Neuronal stem cell (in vitro differentiated cells): Measurements from ENCODE around the gene RNF175.

Experiments used
- DNase-seq: peaks from one replicate; pipeline ENCODE4 v3.0.0-alpha.2; 2013; ENCODE audit warnings: low spot score
- H2AFZ ChIP-seq: one replicate; pipeline ENCODE4 v1.6.1; 2013; ENCODE audit warnings: mild to moderate bottlenecking, low read length, inconsistent platforms
- H2AK5ac ChIP-seq: 2 replicates; pipeline ENCODE4 v1.6.1; 2013; ENCODE audit warnings: low read depth, mild to moderate bottlenecking, inconsistent platforms, low read length, moderate library complexity, mixed read lengths
- H2BK120ac ChIP-seq: 2 replicates; pipeline ENCODE4 v1.6.1; 2013; ENCODE audit warnings: low read depth, mild to moderate bottlenecking, inconsistent platforms, low read length, moderate library complexity, mixed read lengths
- H2BK12ac ChIP-seq: one replicate; pipeline ENCODE4 v1.6.1; 2013; ENCODE audit warnings: low read length, inconsistent platforms
- H2BK15ac ChIP-seq: 2 replicates; pipeline ENCODE4 v1.6.1; 2013; ENCODE audit warnings: mild to moderate bottlenecking, low read length, inconsistent platforms, mixed read lengths
- H2BK5ac ChIP-seq: one replicate; pipeline ENCODE4 v1.6.1; 2013; ENCODE audit warnings: inconsistent platforms, mild to moderate bottlenecking, low read length, moderate library complexity
- H3K14ac ChIP-seq: one replicate; pipeline ENCODE4 v1.6.1; 2013; ENCODE audit warnings: low read length, inconsistent platforms
- H3K18ac ChIP-seq: 2 replicates; pipeline ENCODE4 v1.6.1; 2013; ENCODE audit warnings: low read length, inconsistent platforms
- H3K23ac ChIP-seq: 2 replicates; pipeline ENCODE4 v1.6.1; 2013; ENCODE audit warnings: low read depth, mild to moderate bottlenecking, mixed read lengths, low read length, inconsistent platforms; ENCODE audit not compliant: poor library complexity
- H3K27ac ChIP-seq: replicated peaks from 3 replicates; pipeline ENCODE4 v1.5.1; 2013; ENCODE audit warnings: low read length, inconsistent platforms
- H3K27me3 ChIP-seq, 3 experiments: 2 replicates each; pipeline ENCODE4 v1.6.1; 2013; ENCODE audit warnings: low read length in 3 of 3, mild to moderate bottlenecking in 2 of 3, inconsistent platforms in 1 of 3, low read depth in 1 of 3, mixed read lengths in 1 of 3, moderate library complexity in 1 of 3; ENCODE audit not compliant: control insufficient read depth in 3 of 3, insufficient read depth in 3 of 3
- H3K36me3 ChIP-seq, 2 donors: replicated peaks in 1 of 2; 2 replicates each; pipeline ENCODE4 v1.6.1; 2013; ENCODE audit warnings: low read length in 2 of 2; ENCODE audit not compliant: control insufficient read depth in 2 of 2, insufficient read depth in 2 of 2
- H3K4ac ChIP-seq: 2 replicates; pipeline ENCODE4 v1.6.1; 2013; ENCODE audit warnings: inconsistent platforms, mild to moderate bottlenecking, low read length, moderate library complexity
- H3K4me1 ChIP-seq, 2 donors: 1 replicate in 1 of 2; 2 replicates in 1 of 2; pipeline ENCODE4 v1.6.1; 2013; ENCODE audit warnings: low read length in 2 of 2, low read depth in 1 of 2; ENCODE audit not compliant: control insufficient read depth in 2 of 2, insufficient read depth in 1 of 2
- H3K4me2 ChIP-seq: one replicate; pipeline ENCODE4 v1.6.1; 2013; ENCODE audit warnings: mild to moderate bottlenecking, low read length, inconsistent platforms; ENCODE audit not compliant: insufficient read depth, poor library complexity, severe bottlenecking
- H3K4me3 ChIP-seq, 2 donors: 2 replicates each; pipeline ENCODE4 v1.5.1; 2013; ENCODE audit warnings: low read length in 2 of 2, mild to moderate bottlenecking in 2 of 2, inconsistent platforms in 1 of 2, moderate library complexity in 1 of 2
- H3K79me1 ChIP-seq: one replicate; pipeline ENCODE4 v1.6.1; 2013; ENCODE audit warnings: low read depth, mild to moderate bottlenecking, inconsistent platforms, low read length, moderate library complexity
- H3K9ac ChIP-seq: one replicate; pipeline ENCODE4 v1.6.1; 2013; ENCODE audit warnings: mild to moderate bottlenecking, low read depth, low read length, inconsistent platforms; ENCODE audit not compliant: poor library complexity
- H3K9me3 ChIP-seq, 2 donors: replicated peaks in 1 of 2; 2 replicates each; pipeline versions ENCODE3 to v1.6.1; 2013; ENCODE audit warnings: low read length in 2 of 2, mild to moderate bottlenecking in 2 of 2, inconsistent platforms in 1 of 2, low read depth in 1 of 2, mixed read lengths in 1 of 2, moderate library complexity in 1 of 2; ENCODE audit not compliant: control insufficient read depth in 2 of 2, insufficient read depth in 1 of 2
- H4K8ac ChIP-seq: one replicate; pipeline ENCODE4 v1.6.1; 2013; ENCODE audit warnings: low read depth, mild to moderate bottlenecking, inconsistent platforms, low read length, moderate library complexity
- H4K91ac ChIP-seq: one replicate; pipeline ENCODE4 v1.6.1; 2013; ENCODE audit warnings: low read length, low read depth, mild to moderate bottlenecking, inconsistent platforms; ENCODE audit not compliant: poor library complexity
- WGBS, 2 donors: extraction: QIAGEN DNeasy Blood & Tissue Kit; methylation state at CpG; one replicate each; pipeline ENCODE4 v1.1.7; 2013; ENCODE audit warnings: missing lambda C conversion rate in 2 of 2, mixed read lengths in 1 of 2; ENCODE audit not compliant: insufficient read length in 2 of 2, insufficient replicate concordance in 1 of 2; ENCODE audit errors: extremely low coverage in 2 of 2; 5-methylcytosine and 5-hydroxymethylcytosine counted together

Gene RNF175

DNA sequence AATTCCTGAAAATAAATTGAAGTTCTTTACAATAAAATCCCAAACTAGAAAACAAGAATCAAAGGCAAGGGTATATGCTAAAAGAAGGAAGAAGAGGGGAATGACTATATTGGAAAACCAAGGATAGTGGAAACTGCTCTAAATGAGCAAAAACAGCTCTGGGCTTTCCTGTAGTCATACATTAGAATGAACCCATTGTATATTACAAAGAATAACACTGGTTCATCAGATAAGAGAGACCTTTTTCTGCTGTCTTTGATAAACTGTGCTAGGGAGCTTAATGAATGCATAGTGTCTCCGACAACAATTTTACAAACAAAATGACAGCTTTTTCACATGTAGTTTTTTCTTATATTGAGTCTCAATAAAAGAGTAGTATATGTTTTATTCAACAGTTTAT, 49.1 kb downstream of the RNF175 start:
- Histone ChIP-seq H3K18ac (no peak overlapping the region), H3K23ac (no peak overlapping the region), H3K4me3 (no peak overlapping the region), H3K9ac (no peak overlapping the region), H3K4me1 (peaks cover 0 to 4% of the 10 kb centered on the region in 2 donors), H3K27ac (no peak overlapping the region), H2BK120ac (no peak overlapping the region), H3K36me3 (peaks cover 0 to 5% of the 10 kb centered on the region in 2 donors), H4K8ac (no peak overlapping the region), H3K14ac (no peak overlapping the region), H2BK5ac (no peak overlapping the region), H3K4ac (no peak overlapping the region), H2BK15ac (no peak overlapping the region), H4K91ac (no peak overlapping the region), H2BK12ac (no peak overlapping the region), H3K4me2 (no peak overlapping the region), H2AFZ (no peak overlapping the region), H3K27me3 (no peaks in the 10 kb centered on the region), H3K9me3 (peaks cover 0 to 1% of the 10 kb centered on the region in 2 donors), H3K79me1 (no peaks in the 10 kb centered on the region), H2AK5ac (no peak overlapping the region)
- no CpG with 5 or more reads among the region's 1 CpG for WGBS, 2 donors
- no peak for DNase-seq

DNA sequence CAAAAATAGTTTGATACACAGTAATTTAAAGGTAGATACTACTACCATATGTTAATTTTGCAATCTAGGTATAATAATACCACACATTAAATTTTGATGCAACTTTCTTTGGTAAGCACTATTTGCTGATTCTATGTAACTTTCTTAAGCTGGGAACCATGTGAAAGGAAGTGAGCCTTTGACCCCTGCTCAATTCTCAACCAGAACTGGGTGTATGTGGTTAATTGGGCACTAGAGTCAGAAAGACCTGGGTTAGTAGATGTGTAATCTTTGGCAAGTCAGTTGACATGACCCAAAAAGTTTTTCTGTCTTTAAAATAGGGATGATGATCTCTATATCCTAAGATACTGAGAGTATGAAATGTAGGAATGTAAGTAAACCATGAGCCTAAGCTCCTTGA, 53.3 kb downstream of the RNF175 start:
- H2AK5ac ChIP-seq, result no peak overlapping the region
- no peak overlapping the region for H2BK120ac ChIP-seq
- no peak overlapping the region for H3K9ac ChIP-seq
- H3K4me1 ChIP-seq, result peaks cover 0 to 4% of the 10 kb centered on the region in 2 donors
- no peak for DNase-seq
- no peak overlapping the region for H3K18ac ChIP-seq
- H3K27ac ChIP-seq, result no peak overlapping the region
- H2BK15ac ChIP-seq, result no peak overlapping the region
- no peaks in the 10 kb centered on the region for H3K79me1 ChIP-seq
- no peaks in the 10 kb centered on the region for H3K27me3 ChIP-seq
- H3K36me3 ChIP-seq, result peaks cover 0 to 3% of the 10 kb centered on the region in 2 donors
- no peak overlapping the region for H4K91ac ChIP-seq
- H3K4me3 ChIP-seq, result no peak overlapping the region
- H2BK5ac ChIP-seq, result no peak overlapping the region
- no peak overlapping the region for H3K14ac ChIP-seq
- no peak overlapping the region for H3K23ac ChIP-seq
- no peak overlapping the region for H3K4ac ChIP-seq
- H2AFZ ChIP-seq, result no peak overlapping the region
- H4K8ac ChIP-seq, result no peak overlapping the region
- H2BK12ac ChIP-seq, result no peak overlapping the region
- H3K9me3 ChIP-seq, result peaks cover 0 to 2% of the 10 kb centered on the region in 2 donors
- H3K4me2 ChIP-seq, result no peak overlapping the region

DNA sequence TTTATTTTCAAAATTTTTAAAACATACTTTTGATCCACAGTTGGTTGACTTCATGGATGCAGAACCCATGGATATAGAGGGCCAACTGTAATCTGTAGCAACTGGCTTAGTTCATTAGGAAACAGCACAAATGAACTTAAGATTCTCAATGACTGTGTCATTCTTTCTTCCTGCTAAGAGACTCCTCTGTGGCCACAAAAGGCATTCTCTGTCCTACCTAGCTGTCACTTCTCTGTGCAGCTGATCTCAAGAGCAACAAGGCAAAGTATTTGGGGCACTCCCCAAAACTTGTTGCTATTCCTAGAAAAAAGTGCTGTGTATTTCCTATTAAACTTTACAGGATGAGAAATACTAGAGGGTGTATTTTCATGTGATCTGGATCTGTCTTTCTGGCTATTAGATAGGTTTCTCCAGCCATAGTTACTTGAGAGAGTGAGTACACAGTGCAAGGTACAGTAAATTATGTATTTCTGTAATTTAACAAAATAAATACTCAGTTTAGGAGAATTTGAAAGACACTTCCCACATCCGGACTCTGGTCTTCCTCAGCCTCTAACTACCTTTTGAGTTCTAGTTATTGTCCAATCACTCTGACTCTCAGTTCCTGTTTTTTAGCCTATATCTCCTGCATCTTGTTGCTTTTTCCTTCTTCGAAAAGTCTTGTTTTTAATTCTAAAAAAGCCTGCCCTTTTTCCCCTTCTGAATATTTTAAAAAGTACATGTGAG, 53.9 kb downstream of the RNF175 start:
- Histone ChIP-seq H3K9me3 (peaks cover 0 to 2% of the 10 kb centered on the region in 2 donors), H3K4me2 (no peak overlapping the region), H3K27ac (no peak overlapping the region), H3K79me1 (no peaks in the 10 kb centered on the region), H4K91ac (no peak overlapping the region), H2AK5ac (no peak overlapping the region), H2AFZ (no peak overlapping the region), H2BK12ac (no peak overlapping the region), H3K27me3 (no peaks in the 10 kb centered on the region), H3K9ac (no peak overlapping the region), H2BK15ac (no peak overlapping the region), H3K23ac (no peak overlapping the region), H3K4ac (no peak overlapping the region), H2BK5ac (no peak overlapping the region), H3K4me3 (no peak overlapping the region), H3K18ac (no peak overlapping the region), H3K36me3 (no peaks in the 10 kb centered on the region), H3K4me1 (peaks cover 0 to 4% of the 10 kb centered on the region in 2 donors), H4K8ac (no peak overlapping the region), H2BK120ac (no peak overlapping the region), H3K14ac (no peak overlapping the region)
- WGBS, 2 donors, result no CpG with 5 or more reads among the region's 2 CpGs
- no peak for DNase-seq

DNA sequence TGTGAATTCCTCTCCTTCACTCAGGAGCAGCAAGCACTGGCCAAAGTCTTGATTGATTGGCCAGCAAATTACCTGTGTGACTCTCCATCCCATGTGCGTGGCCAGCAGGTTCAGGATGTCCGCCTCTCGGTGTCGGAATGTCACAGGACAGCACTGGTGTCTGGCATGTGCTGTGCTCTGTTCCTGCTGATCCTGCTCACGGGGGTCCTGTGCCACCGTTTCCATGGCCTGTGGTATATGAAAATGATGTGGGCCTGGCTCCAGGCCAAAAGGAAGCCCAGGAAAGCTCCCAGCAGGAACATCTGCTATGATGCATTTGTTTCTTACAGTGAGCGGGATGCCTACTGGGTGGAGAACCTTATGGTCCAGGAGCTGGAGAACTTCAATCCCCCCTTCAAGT, 55.3 kb downstream of the RNF175 start:
- H3K27ac ChIP-seq, result no peak overlapping the region
- H3K14ac ChIP-seq, result no peak overlapping the region
- WGBS, 2 donors, result no CpG with 5 or more reads among the region's 7 CpGs
- H2BK15ac ChIP-seq, result no peak overlapping the region
- no peak overlapping the region for H3K4ac ChIP-seq
- peaks cover 0 to 2% of the 10 kb centered on the region in 2 donors for H3K9me3 ChIP-seq
- H2AK5ac ChIP-seq, result no peak overlapping the region
- no peak overlapping the region for H3K4me2 ChIP-seq
- no peak overlapping the region for H3K23ac ChIP-seq
- H3K9ac ChIP-seq, result no peak overlapping the region
- H4K91ac ChIP-seq, result no peak overlapping the region
- DNase-seq, result no peak
- H3K18ac ChIP-seq, result no peak overlapping the region
- H2BK120ac ChIP-seq, result no peak overlapping the region
- no peaks in the 10 kb centered on the region for H3K36me3 ChIP-seq
- H2BK12ac ChIP-seq, result no peak overlapping the region
- H3K27me3 ChIP-seq, result no peaks in the 10 kb centered on the region
- H4K8ac ChIP-seq, result no peak overlapping the region
- no peaks in the 10 kb centered on the region for H3K79me1 ChIP-seq
- H3K4me3 ChIP-seq, result no peak overlapping the region
- H3K4me1 ChIP-seq, result peaks cover 0 to 4% of the 10 kb centered on the region in 2 donors
- no peak overlapping the region for H2AFZ ChIP-seq
- H2BK5ac ChIP-seq, result no peak overlapping the region
